NCI-H226 (cell line): ENCODE measurements around the gene RPAIN.

ENCODE experiments used
- DNase-seq: peaks from one replicate; pipeline ENCODE4 v3.0.0-alpha.2; 2015

RPAIN gene

GRCh38 chr17:5419959-5420653 is at the start of gene RPAIN:
RPAIN (plus strand) TSS chr17:5420182; CDS start chr17:5420211, 29 bp downstream.
- peak; percentile 86 for DNase-seq

- no peak for DNase-seq
Measured at GRCh38 chr17:5370411-5370810, 49.6 kb upstream of the RPAIN start.

DNA sequence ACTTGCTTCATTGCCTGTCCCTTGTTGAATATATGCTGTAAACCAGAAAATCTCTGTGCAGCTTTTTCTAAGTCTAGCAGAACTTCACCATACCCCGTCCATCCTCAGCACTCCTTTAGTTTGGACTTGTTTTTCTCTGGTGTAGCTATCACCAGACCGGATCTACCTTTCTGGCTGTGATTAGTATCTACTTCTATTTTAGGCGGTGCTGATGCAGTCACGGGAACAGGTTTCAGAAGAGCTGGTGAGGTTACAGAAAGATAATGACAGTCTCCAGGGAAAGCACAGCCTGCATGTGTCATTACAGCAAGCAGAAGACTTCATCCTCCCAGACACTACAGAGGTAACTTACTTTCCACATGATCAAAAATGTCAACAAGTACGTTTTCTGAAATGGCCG is 46.9 kb upstream of the RPAIN start:
- no peak for DNase-seq

- no peak for DNase-seq
Measured at GRCh38 chr17:5378566-5379207, 41.3 kb upstream of the RPAIN start.

DNA sequence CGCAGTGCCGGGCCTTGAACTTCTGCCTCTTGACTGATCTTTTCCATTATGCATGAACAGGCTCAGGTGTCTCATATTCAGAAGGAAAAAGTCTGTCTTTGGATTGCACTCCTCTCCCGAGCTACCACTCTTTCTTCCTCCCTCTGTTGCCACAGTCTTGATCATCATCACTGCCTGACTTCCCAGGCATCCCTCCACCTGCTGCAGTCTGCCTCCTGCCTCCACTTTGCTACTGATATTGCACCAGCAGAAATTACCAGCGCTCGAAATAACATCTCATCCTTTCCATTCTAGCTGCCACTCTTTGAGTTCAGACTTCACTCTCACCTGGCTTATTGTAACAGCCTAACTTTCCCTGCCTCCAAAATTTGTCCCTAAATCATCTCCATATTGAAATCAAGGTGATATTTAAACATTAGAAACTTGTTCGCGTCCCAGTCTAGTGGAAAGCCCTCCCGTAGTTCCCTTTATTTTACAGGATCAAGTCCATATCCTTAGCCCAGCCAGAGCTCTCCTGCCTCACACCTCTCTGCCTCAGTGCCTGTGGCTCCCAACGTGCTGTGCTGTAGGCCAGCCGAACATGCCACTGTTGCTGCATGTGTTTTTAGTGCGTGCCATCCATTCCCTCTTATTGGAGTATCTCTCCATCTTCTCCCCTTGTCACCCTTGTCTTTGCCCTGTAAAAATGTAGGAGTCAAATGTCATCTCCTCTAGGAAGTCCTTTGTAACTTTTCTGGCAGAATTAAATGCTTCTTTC is 40.5 kb upstream of the RPAIN start:
- no peak for DNase-seq

- DNase-seq, result no peak
Measured at GRCh38 chr17:5380491-5381135, 39.4 kb upstream of the RPAIN start.

- DNase-seq, result peak; percentile 17
Measured at GRCh38 chr17:5381542-5381941, 38.4 kb upstream of the RPAIN start.

DNA sequence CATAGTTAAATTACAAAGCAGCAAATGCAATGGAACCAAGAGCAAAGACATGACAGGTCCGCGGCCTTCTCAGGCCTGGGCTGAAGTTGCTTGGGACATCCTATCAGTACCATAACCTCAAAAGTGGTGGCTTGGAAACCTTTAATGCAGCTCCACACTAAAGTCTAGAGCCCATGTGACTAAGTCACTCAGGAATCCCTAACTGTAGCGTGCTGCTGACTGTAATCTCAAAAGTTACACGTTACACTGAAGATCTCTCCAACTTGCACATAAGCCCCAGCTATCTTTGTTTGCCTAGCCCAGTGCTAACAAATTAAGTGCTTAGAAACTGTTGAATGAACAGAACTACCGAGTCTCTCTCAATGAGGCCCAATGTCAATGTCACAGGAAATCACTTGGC is 28.3 kb upstream of the RPAIN start:
- DNase-seq, result no peak

GRCh38 chr17:5396612-5397011 is 23.4 kb upstream of the RPAIN start:
- DNase-seq, result no peak

DNA sequence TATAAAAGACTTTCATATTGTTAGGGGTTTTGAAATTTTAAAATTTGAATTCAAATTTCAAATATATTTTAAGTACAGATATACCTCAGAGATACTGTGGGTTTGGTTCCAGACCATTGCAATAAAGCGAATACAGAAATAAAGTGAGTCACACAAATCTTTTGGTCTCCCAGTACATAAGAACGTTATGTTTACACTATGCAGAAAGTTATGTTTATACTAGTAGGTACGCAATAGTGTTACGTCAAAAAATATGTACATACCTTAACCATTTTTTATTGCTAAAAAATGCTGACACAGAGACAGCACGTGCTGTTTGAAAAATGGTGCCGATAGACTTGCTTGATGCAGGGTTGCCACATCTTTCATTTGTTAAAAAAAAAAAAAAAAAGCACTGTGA is 20.2 kb upstream of the RPAIN start:
- no peak for DNase-seq

- no peak for DNase-seq
Measured at GRCh38 chr17:5405400-5405799, 14.6 kb upstream of the RPAIN start.

GRCh38 chr17:5408186-5408585 is 11.8 kb upstream of the RPAIN start:
- no peak for DNase-seq

- DNase-seq, result no peak
Measured at GRCh38 chr17:5410594-5411272, 9.2 kb upstream of the RPAIN start.

DNA sequence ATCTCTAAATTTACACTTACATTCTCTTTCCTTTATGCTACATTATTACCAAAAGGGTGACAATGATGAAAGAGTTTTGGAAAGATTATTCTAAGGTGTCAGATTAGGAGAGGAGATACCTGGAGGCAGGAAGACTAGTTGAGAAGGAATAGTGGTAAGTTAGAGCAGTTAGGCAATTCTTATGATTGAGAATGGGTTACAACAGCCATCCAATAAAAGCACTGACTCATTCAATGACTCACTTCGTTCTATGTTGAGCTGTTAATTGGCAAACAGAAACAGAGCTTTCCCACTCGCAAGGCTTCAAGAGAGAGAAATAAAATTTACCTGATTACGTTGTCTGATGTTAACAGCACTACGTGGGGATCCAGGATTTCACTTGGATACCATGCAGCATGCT is 6.3 kb upstream of the RPAIN start:
- peak; percentile 40 for DNase-seq

DNA sequence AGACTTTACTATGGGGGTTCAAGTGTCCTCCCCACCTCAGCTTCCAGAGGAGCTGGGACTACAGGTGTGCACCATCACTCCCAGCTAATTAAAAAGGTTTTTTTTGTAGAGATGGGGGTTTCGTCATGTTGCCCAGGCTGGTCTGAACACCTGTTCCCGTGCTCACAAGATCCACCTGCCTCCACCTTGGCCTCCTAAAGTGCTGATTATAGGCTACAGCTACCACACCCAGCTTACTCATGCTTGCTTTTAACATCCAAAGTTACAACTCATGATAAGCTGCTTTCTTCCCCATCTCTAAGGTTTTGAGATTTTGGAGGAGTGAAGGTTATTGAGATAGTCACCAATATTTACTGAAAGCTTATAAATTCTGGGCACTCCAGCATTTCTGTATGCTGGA is 3.1 kb upstream of the RPAIN start:
- DNase-seq, result no peak

GRCh38 chr17:5418858-5419355 is 1.1 kb upstream of the RPAIN start:
- DNase-seq, result peak; percentile 12

GRCh38 chr17:5419356-5419958 is 525 bp upstream of the RPAIN start, which contains the start of gene NUP88:
NUP88 (minus strand) TSS chr17:5419662; CDS start chr17:5419650, 12 bp downstream.
- DNase-seq, result peak; percentile 98

DNA sequence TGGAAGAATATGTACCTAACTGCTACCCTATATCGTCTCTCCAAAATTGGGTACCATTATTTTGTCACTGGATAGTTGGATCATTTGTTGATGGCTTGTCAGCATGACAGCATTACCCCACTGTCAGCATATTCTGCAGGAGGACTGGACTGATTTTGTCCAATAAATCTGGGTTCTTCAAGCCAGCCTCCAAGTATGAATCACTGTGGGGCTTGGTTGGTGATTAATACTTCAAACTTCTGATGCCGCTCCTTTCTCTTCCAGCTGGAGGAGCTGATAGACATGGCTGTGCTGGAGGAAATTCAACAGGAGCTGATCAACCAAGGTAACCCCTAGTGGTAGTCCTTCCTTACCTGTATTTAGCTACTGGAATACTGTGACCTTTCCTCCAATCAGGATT is 2.5 kb downstream of the RPAIN start:
- DNase-seq, result peak; percentile 77

DNA sequence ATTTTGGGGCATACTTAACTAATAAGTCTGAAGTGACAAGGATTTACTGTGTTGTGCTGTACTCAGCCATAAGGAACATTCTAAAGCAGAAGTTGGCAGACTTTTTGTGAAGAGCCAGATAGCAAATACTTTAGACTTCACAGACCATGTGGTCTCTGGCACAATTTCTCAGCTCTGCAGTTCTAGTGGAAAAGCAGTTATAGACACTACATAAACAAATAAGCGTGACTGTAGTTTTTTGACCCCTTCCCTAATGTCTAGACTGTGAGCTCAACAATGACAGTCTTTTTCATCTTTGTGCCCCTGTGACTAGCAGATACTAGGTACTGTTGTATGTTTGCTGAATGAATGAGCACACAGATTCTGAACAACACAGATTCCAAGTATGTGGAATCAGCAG is 4.9 kb downstream of the RPAIN start:
- DNase-seq, result no peak

GRCh38 chr17:5425826-5426225 is 5.8 kb downstream of the RPAIN start:
- DNase-seq, result no peak

- no peak for DNase-seq
Measured at GRCh38 chr17:5429191-5429887, 9.4 kb downstream of the RPAIN start.
